CD14-positive monocyte (primary cell): ENCODE data around the gene KAZN. TPM values are rescaled to one million over a fixed set of nuclear protein-coding genes. Genes with fewer than 3 reads are reported as not detected.

ENCODE experiments used
- DNase-seq, 3 donors: peaks; one replicate each; pipeline ENCODE4 v3.0.0-alpha.2; 2011 to 2022
- H2AFZ ChIP-seq: 2 replicates; pipeline ENCODE4 v1.6.0; 2012; ENCODE audit warnings: mild to moderate bottlenecking, low read depth, low read length, inconsistent platforms; ENCODE audit not compliant: insufficient read depth, poor library complexity, severe bottlenecking
- H3K27ac ChIP-seq, 2 donors: 1 replicate in 1 of 2; 2 replicates in 1 of 2; pipeline ENCODE4 v1.5.1; 2012 to 2013; ENCODE audit warnings: low read length in 2 of 2, control low read depth in 1 of 2, inconsistent platforms in 1 of 2, low read depth in 1 of 2, mild to moderate bottlenecking in 1 of 2
- H3K27me3 ChIP-seq, 2 donors: one replicate each; pipeline versions ENCODE4 v1.6.0 to v1.6.1; 2011 to 2013; ENCODE audit warnings: low read length in 2 of 2; ENCODE audit not compliant: control insufficient read depth in 2 of 2, insufficient read depth in 2 of 2
- H3K36me3 ChIP-seq, 2 donors: replicated peaks in 1 of 2; 1 replicate in 1 of 2; 2 replicates in 1 of 2; pipeline versions ENCODE4 v1.5.1 to v1.6.1; 2012 to 2013; ENCODE audit warnings: low read length in 2 of 2, control low read depth in 1 of 2, inconsistent platforms in 1 of 2, mild to moderate bottlenecking in 1 of 2; ENCODE audit not compliant: insufficient read depth in 2 of 2, control insufficient read depth in 1 of 2
- H3K4me1 ChIP-seq, 2 donors: 1 replicate in 1 of 2; 2 replicates in 1 of 2; pipeline versions ENCODE4 v1.5.1 to v1.6.1; 2012 to 2013; ENCODE audit warnings: low read length in 2 of 2, control low read depth in 1 of 2, inconsistent platforms in 1 of 2, mild to moderate bottlenecking in 1 of 2, moderate library complexity in 1 of 2; ENCODE audit not compliant: insufficient read depth in 2 of 2, control insufficient read depth in 1 of 2
- H3K4me2 ChIP-seq: replicated peaks from 2 replicates; pipeline ENCODE3; 2012; ENCODE audit warnings: low read length, moderate library complexity, mild to moderate bottlenecking; ENCODE audit not compliant: poor library complexity, severe bottlenecking; ENCODE audit errors: extremely low read depth
- H3K4me3 ChIP-seq, 3 experiments: fragments of 200-600 bp in 1 of 3; sonication (generic) in 1 of 3; replicated peaks in 1 of 3; 1 replicate in 2 of 3; 2 replicates in 1 of 3; pipeline ENCODE4 v1.5.1; 2011 to 2013; ENCODE audit warnings: low read length in 3 of 3, mild to moderate bottlenecking in 3 of 3, control low read depth in 2 of 3, low read depth in 2 of 3, inconsistent platforms in 1 of 3, moderate library complexity in 1 of 3
- H3K79me2 ChIP-seq: 2 replicates; pipeline ENCODE4 v1.6.0; 2012; ENCODE audit warnings: mild to moderate bottlenecking, control low read depth, inconsistent platforms, low read length, moderate library complexity; ENCODE audit not compliant: insufficient read depth
- H3K9ac ChIP-seq: 2 replicates; pipeline ENCODE4 v1.6.0; 2017; ENCODE audit warnings: low read length, mild to moderate bottlenecking; ENCODE audit not compliant: insufficient read depth, poor library complexity, severe bottlenecking
- H3K9me3 ChIP-seq, 2 donors: replicated peaks in 1 of 2; 1 replicate in 1 of 2; 2 replicates in 1 of 2; pipeline versions ENCODE4 v1.5.1 to v1.6.1; 2012 to 2013; ENCODE audit warnings: low read length in 2 of 2, control low read depth in 1 of 2; ENCODE audit not compliant: control insufficient read depth in 1 of 2, insufficient read depth in 1 of 2
- H4K20me1 ChIP-seq: 2 replicates; pipeline ENCODE4 v1.6.0; 2012; ENCODE audit warnings: mild to moderate bottlenecking, low read length, control low read depth, moderate library complexity; ENCODE audit not compliant: insufficient read depth
- H3K27ac Mint-ChIP-seq, 7 donors: one replicate each; pipeline ENCODE4 v1.8.0; 2020; ENCODE audit warnings: mild to moderate bottlenecking in 7 of 7, mixed read lengths in 7 of 7, moderate library complexity in 6 of 7, inconsistent platforms in 2 of 7
- H3K27me3 Mint-ChIP-seq, 3 donors: one replicate each; pipeline ENCODE4 v1.8.0; 2021 to 2022; ENCODE audit warnings: low read depth in 3 of 3, mild to moderate bottlenecking in 3 of 3, mixed read lengths in 3 of 3, moderate library complexity in 3 of 3, inconsistent platforms in 1 of 3
- H3K36me3 Mint-ChIP-seq, 2 donors: one replicate each; pipeline ENCODE4 v1.8.0; 2020; ENCODE audit warnings: mixed read lengths in 2 of 2, inconsistent platforms in 1 of 2, mild to moderate bottlenecking in 1 of 2
- H3K4me1 Mint-ChIP-seq: one replicate; pipeline ENCODE4 v1.8.0; 2020; ENCODE audit warnings: mild to moderate bottlenecking, mixed read lengths
- H3K4me3 Mint-ChIP-seq, 2 donors: one replicate each; pipeline ENCODE4 v1.8.0; 2020; ENCODE audit warnings: mild to moderate bottlenecking in 2 of 2, mixed read lengths in 2 of 2, moderate library complexity in 1 of 2
- H3K9me3 Mint-ChIP-seq, 7 donors: one replicate each; pipeline ENCODE4 v1.8.0; 2020 to 2022; ENCODE audit warnings: mixed read lengths in 7 of 7, mild to moderate bottlenecking in 6 of 7, moderate library complexity in 6 of 7, inconsistent platforms in 2 of 7
- WGBS: methylation state at CpG from one replicate; pipeline ENCODE4 v1.1.5; 2013; ENCODE audit warnings: missing lambda C conversion rate; ENCODE audit not compliant: insufficient coverage; 5-methylcytosine and 5-hydroxymethylcytosine counted together
- intact Hi-C, 2 donors: fragments of 100-400 bp; cut with micrococcal nuclease; formaldehyde crosslinking; loops; one replicate each; pipeline versions ENCODE4 v1.15.0 to v1.15.1; 2023
- polyA plus RNA-seq, 3 donors: library from polyadenylated mRNA; depleted of rRNA in 1 of 3; unstranded in 2 of 3; stranded (reverse) in 1 of 3; fragments of 300-500 nt in 2 of 3; fragments of >200 nt in 1 of 3; fragmentation: Illumina TruSeq in 2 of 3; gene quantifications; 1 replicate in 2 of 3; 2 replicates in 1 of 3; pipeline ENCODE4 v1.2.3, GENCODE V29; 2012 to 2021
- TF ChIP-seq, protein P1 (sequence below): fragments of 200-600 bp; IDR thresholded peaks from one replicate; pipeline ENCODE4 v1.8.0; 2022; ENCODE audit warnings: antibody characterized with exemption, mild to moderate bottlenecking

The KAZN gene
- polyA plus RNA-seq, 3 donors = not detected

GRCh38 chr1:14630986-14631385, 32.5 kb downstream of the KAZN start:
- Mint-ChIP-seq H3K36me3 (no peaks in the 10 kb centered on the region), H3K27me3 (peaks cover 1 to 3% (median 1%) of the 10 kb centered on the region in 3 donors), H3K4me1 (no peaks in the 10 kb centered on the region), H3K4me3 (no peak overlapping the region), H3K27ac (no peak overlapping the region), H3K9me3 (peaks cover 0 to 2% (median 0%) of the 10 kb centered on the region in 7 donors)
- Histone ChIP-seq H3K27ac (no peak overlapping the region), H3K4me3 (no peak overlapping the region), H3K9ac (no peak overlapping the region), H3K4me1 (no peaks in the 10 kb centered on the region), H4K20me1 (no peaks in the 10 kb centered on the region), H3K79me2 (no peaks in the 10 kb centered on the region), H3K27me3 (no peaks in the 10 kb centered on the region), H3K4me2 (no peak overlapping the region), H3K36me3 (no peaks in the 10 kb centered on the region), H3K9me3 (no peaks in the 10 kb centered on the region), H2AFZ (no peak overlapping the region)
- TF ChIP-seq, protein P1, sequence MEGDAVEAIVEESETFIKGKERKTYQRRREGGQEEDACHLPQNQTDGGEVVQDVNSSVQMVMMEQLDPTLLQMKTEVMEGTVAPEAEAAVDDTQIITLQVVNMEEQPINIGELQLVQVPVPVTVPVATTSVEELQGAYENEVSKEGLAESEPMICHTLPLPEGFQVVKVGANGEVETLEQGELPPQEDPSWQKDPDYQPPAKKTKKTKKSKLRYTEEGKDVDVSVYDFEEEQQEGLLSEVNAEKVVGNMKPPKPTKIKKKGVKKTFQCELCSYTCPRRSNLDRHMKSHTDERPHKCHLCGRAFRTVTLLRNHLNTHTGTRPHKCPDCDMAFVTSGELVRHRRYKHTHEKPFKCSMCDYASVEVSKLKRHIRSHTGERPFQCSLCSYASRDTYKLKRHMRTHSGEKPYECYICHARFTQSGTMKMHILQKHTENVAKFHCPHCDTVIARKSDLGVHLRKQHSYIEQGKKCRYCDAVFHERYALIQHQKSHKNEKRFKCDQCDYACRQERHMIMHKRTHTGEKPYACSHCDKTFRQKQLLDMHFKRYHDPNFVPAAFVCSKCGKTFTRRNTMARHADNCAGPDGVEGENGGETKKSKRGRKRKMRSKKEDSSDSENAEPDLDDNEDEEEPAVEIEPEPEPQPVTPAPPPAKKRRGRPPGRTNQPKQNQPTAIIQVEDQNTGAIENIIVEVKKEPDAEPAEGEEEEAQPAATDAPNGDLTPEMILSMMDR = no peak
- no peak for DNase-seq
- 86% methylated on average over 3 of the region's 5 CpGs for WGBS
- intact Hi-C loops = no loop called here

- no peak overlapping the region for H3K4me3 Mint-ChIP-seq
- H3K27ac ChIP-seq = no peak overlapping the region
- H3K4me2 ChIP-seq = no peak overlapping the region
- H3K9me3 ChIP-seq = no peaks in the 10 kb centered on the region
- no peaks in the 10 kb centered on the region for H3K79me2 ChIP-seq
- no peaks in the 10 kb centered on the region for H3K27me3 ChIP-seq
- H4K20me1 ChIP-seq = no peaks in the 10 kb centered on the region
- no peak overlapping the region for H2AFZ ChIP-seq
- H3K4me3 ChIP-seq = no peak overlapping the region
- no peaks in the 10 kb centered on the region for H3K36me3 Mint-ChIP-seq
- intact Hi-C loops = no loop called here
- WGBS = 80% methylated on average over 5 of the region's 10 CpGs
- DNase-seq = no peak
- peaks cover 1 to 4% (median 1%) of the 10 kb centered on the region in 3 donors for H3K27me3 Mint-ChIP-seq
- H3K36me3 ChIP-seq = no peaks in the 10 kb centered on the region
- no peak overlapping the region for H3K27ac Mint-ChIP-seq
- TF ChIP-seq, protein P1 = no peak
- H3K4me1 ChIP-seq = no peaks in the 10 kb centered on the region
- no peak overlapping the region for H3K9ac ChIP-seq
- H3K4me1 Mint-ChIP-seq = no peaks in the 10 kb centered on the region
- H3K9me3 Mint-ChIP-seq = peaks cover 0 to 2% (median 0%) of the 10 kb centered on the region in 7 donors
Measured at GRCh38 chr1:14631421-14631820, 32.9 kb downstream of the KAZN start.
